HepG2 (cell line): ENCODE results near the gene MADCAM1. TPM values are rescaled to one million over a fixed set of nuclear protein-coding genes. Genes with fewer than 3 reads are reported as not detected.

Experiments
- ATAC-seq: fragments of 200-7000 bp; cut with Tn5 transposase; 3 replicates; pipeline ENCODE4 v1.9.1; 2020; ENCODE audit warnings: mild to moderate bottlenecking, moderate library complexity
- BruUV-seq: library from RNA; stranded (reverse); fragments of 400-500 nt; replicated peaks from 2 replicates; lab custom pipeline; 2021; lab: Mats Ljungman, UMichigan
- CTCF ChIA-PET: fragments of 300-600 bp; formaldehyde crosslinking; extraction: SDS; loops from one replicate; lab custom pipeline; 2021; ENCODE audit warnings: low total read pairs, inconsistent platforms, low intra/inter-chr PET ratio; lab: Yijun Ruan, JAX
- POLR2A ChIA-PET: fragments of 350-600 bp; sonication (Branson Sonifier 250); formaldehyde crosslinking; loops from one replicate; lab custom pipeline; 2020; ENCODE audit warnings: antibody characterized with exemption, inconsistent platforms; lab: Yijun Ruan, JAX
- DNase-seq: peaks from one replicate; pipeline ENCODE4 v3.0.0-alpha.2; 2015; ENCODE audit warnings: low spot score
- FAIRE-seq: peaks from 3 replicates; lab custom pipeline; 2011; peaks lifted over from hg19 to GRCh38; lab: Jason Lieb, UNC
- H2AFZ ChIP-seq: one replicate; pipeline ENCODE4 v1.6.1; 2011; ENCODE audit warnings: low read length, inconsistent platforms
- H3K27ac ChIP-seq: fragments of 300-600 bp; 3 replicates; pipeline ENCODE4 v1.8.0; 2011; ENCODE audit warnings: mixed run types, mild to moderate bottlenecking, mixed read lengths, low read length, inconsistent platforms; ENCODE audit not compliant: insufficient read depth; ENCODE audit errors: extremely low read length
- H3K27me3 ChIP-seq, 2 experiments: fragments of 200-600 bp in 1 of 2; 2 replicates in 1 of 2; 3 replicates in 1 of 2; pipeline versions ENCODE4 v1.6.0 to v1.8.0; 2011; ENCODE audit warnings: low read length in 2 of 2, mild to moderate bottlenecking in 2 of 2, moderate library complexity in 2 of 2, inconsistent platforms in 1 of 2; ENCODE audit not compliant: insufficient read depth in 2 of 2, control insufficient read depth in 1 of 2
- H3K36me3 ChIP-seq, 2 experiments: fragments of 200-600 bp in 1 of 2; replicated peaks in 1 of 2; 2 replicates in 1 of 2; 3 replicates in 1 of 2; pipeline versions ENCODE4 v1.5.1 to v1.8.0; 2011; ENCODE audit warnings: low read length in 2 of 2, inconsistent platforms in 1 of 2; ENCODE audit not compliant: insufficient read depth in 2 of 2, control insufficient read depth in 1 of 2
- H3K4me1 ChIP-seq: 2 replicates; pipeline ENCODE4 v1.5.1; 2012; ENCODE audit warnings: low read length, inconsistent platforms; ENCODE audit not compliant: insufficient read depth
- H3K4me2 ChIP-seq: 2 replicates; pipeline ENCODE4 v1.6.0; 2011; ENCODE audit warnings: low read depth, low read length, inconsistent platforms
- H3K4me3 ChIP-seq, 3 experiments: fragments of 200-600 bp in 1 of 3; sonication (generic), shearing (Covaris generic) in 1 of 3; replicated peaks in 1 of 3; 2 replicates each; pipeline ENCODE4 v1.5.1; 2011 to 2016; ENCODE audit warnings: low read length in 3 of 3, inconsistent platforms in 2 of 3, low read depth in 2 of 3, mild to moderate bottlenecking in 2 of 3, control low read depth in 1 of 3, mixed read lengths in 1 of 3; ENCODE audit not compliant: insufficient read depth in 1 of 3
- H3K79me2 ChIP-seq: one replicate; pipeline ENCODE4 v1.6.1; 2011; ENCODE audit warnings: low read length, inconsistent platforms; ENCODE audit not compliant: insufficient read depth
- H3K9ac ChIP-seq: 2 replicates; pipeline ENCODE4 v1.6.0; 2011; ENCODE audit warnings: mild to moderate bottlenecking, low read depth, low read length, inconsistent platforms; ENCODE audit not compliant: insufficient read depth
- H3K9me3 ChIP-seq: 2 replicates; pipeline ENCODE4 v1.5.1; 2012; ENCODE audit warnings: mild to moderate bottlenecking, low read length
- H4K20me1 ChIP-seq: 2 replicates; pipeline ENCODE4 v1.6.0; 2011; ENCODE audit warnings: inconsistent platforms, mild to moderate bottlenecking, low read length, moderate library complexity; ENCODE audit not compliant: insufficient read depth
- AKNA ChIP-seq: sonication (generic); formaldehyde crosslinking; IDR thresholded peaks from 2 replicates; pipeline ENCODE4 v1.4.0; 2020; ENCODE audit warnings: missing genetic modification reagents, borderline replicate concordance
- CBX5 ChIP-seq: sonication (generic); formaldehyde crosslinking; IDR thresholded peaks from 2 replicates; pipeline ENCODE4 v1.4.0; 2020; ENCODE audit warnings: missing genetic modification reagents, borderline replicate concordance
- HNRNPK ChIP-seq: fragments of 200-400 bp; formaldehyde crosslinking; IDR thresholded peaks from 2 replicates; pipeline ENCODE4 v1.6.1; 2018; ENCODE audit warnings: low read length, low read depth, moderate library complexity, mild to moderate bottlenecking; ENCODE audit not compliant: poor library complexity, severe bottlenecking
- HOXA3 ChIP-seq: sonication (generic); formaldehyde crosslinking; IDR thresholded peaks from 2 replicates; pipeline ENCODE4 v1.5.0; 2020; ENCODE audit warnings: missing genetic modification reagents
- KAT2B ChIP-seq: fragments of 150-350 bp; IDR thresholded peaks from 2 replicates; pipeline ENCODE4 v1.6.1; 2014; ENCODE audit warnings: low read depth, low read length, borderline replicate concordance
- NFATC3 ChIP-seq: sonication (generic); formaldehyde crosslinking; IDR thresholded peaks from 2 replicates; pipeline ENCODE4 v1.5.1; 2020; ENCODE audit warnings: mild to moderate bottlenecking, missing genetic modification reagents
- NR0B2 ChIP-seq: sonication (generic); formaldehyde crosslinking; IDR thresholded peaks from 2 replicates; pipeline ENCODE4 v1.4.0; 2020; ENCODE audit warnings: mild to moderate bottlenecking, missing genetic modification reagents
- NR3C1 ChIP-seq: sonication (generic); formaldehyde crosslinking; IDR thresholded peaks from 2 replicates; pipeline ENCODE4 v1.4.0; 2020; ENCODE audit warnings: missing genetic modification reagents
- RAD21 ChIP-seq: fragments of 450-650 bp; formaldehyde crosslinking; IDR thresholded peaks from 2 replicates; pipeline ENCODE4 v1.5.0; 2020; ENCODE audit warnings: mild to moderate bottlenecking
- ZHX1 ChIP-seq: sonication (generic); formaldehyde crosslinking; IDR thresholded peaks from 2 replicates; pipeline ENCODE4 v1.8.1; 2022; ENCODE audit warnings: low read depth, mild to moderate bottlenecking, missing genetic modification reagents
- ZNF605 ChIP-seq: sonication (generic); formaldehyde crosslinking; IDR thresholded peaks from 2 replicates; pipeline ENCODE4 v1.8.0; 2022; ENCODE audit warnings: mild to moderate bottlenecking, missing genetic modification reagents
- ZNF709 ChIP-seq: sonication (generic); formaldehyde crosslinking; IDR thresholded peaks from 2 replicates; pipeline ENCODE4 v1.5.0; 2020; ENCODE audit warnings: mild to moderate bottlenecking, missing genetic modification reagents
- WGBS: methylation state at CpG from one replicate; pipeline ENCODE4 v1.1.6; 2017; ENCODE audit warnings: low lambda C conversion rate; 5-methylcytosine and 5-hydroxymethylcytosine counted together
- in situ Hi-C: cut with HindIII; loops from 2 replicates; pipeline ENCODE4 v1.10.0; 2017; ENCODE audit warnings: low pct_unique_long_range_greater_than_20kb; ENCODE audit not compliant: extremely low pct_ligation_motif_present
- intact Hi-C: fragments of 100-400 bp; cut with micrococcal nuclease; formaldehyde crosslinking; loops from one replicate; pipeline ENCODE4 v1.10.0; 2022; ENCODE audit not compliant: unreplicated experiment
- polyA plus RNA-seq, 8 experiments: library from polyadenylated mRNA; depleted of rRNA in 3 of 8; stranded (reverse) in 7 of 8; unstranded in 1 of 8; fragments of >200 nt; fragmentation: Illumina TruSeq in 4 of 8; extraction: Trizol in 4 of 8; gene quantifications; 2 replicates each; pipeline versions ENCODE4 v1.2.1 to v1.2.3, GENCODE V29; 2011 to 2016; ENCODE audit warnings: low read depth in 4 of 8, missing spikeins in 1 of 8, mixed read lengths in 1 of 8; ENCODE audit not compliant: insufficient read depth in 1 of 8
- total RNA-seq, 5 experiments: library from RNA; depleted of rRNA; stranded (reverse); fragments of >200 nt; fragmentation: Illumina TruSeq; extraction: Trizol; gene quantifications; 2 replicates each; pipeline ENCODE4 v1.2.3, GENCODE V29; 2016; ENCODE audit warnings: low read depth in 1 of 5

Gene MADCAM1
- total and polyA plus RNA-seq, 2 of the 13 experiments (the other 11 are each of a cell fraction or from before 2014, with no cell fraction given), result 0.29 to 0.33 TPM

GRCh38 chr19:518598-519231 lies 22.4 kb downstream of the MADCAM1 start:
- H3K9ac ChIP-seq, result no peak overlapping the region
- H4K20me1 ChIP-seq, result no peaks in the 10 kb centered on the region
- TF ChIP-seq NR3C1 (CRISPR knock-in tag), result no peak
- peak; percentile 43; the same call in 1 of the 2 replicates for TF ChIP-seq ZHX1 (CRISPR knock-in tag)
- TF ChIP-seq RAD21, result 0 out of 2 replicates have a peak, but pooled peaks have one; percentile 10
- no peak for TF ChIP-seq NFATC3
- TF ChIP-seq HOXA3 (CRISPR knock-in tag), result 0 out of 2 replicates have a peak, but pooled peaks have one; percentile 29
- TF ChIP-seq AKNA (CRISPR knock-in tag), result no peak
- no peak for TF ChIP-seq KAT2B
- no peak for TF ChIP-seq ZNF709
- TF ChIP-seq HNRNPK, result peak; percentile 57
- TF ChIP-seq ZNF605 (CRISPR knock-in tag), result no peak
- no peak for TF ChIP-seq CBX5 (CRISPR knock-in tag)
- TF ChIP-seq NR0B2 (CRISPR knock-in tag), result no peak
- H3K9me3 ChIP-seq, result no peaks in the 10 kb centered on the region
- CTCF ChIA-PET, result no interaction called here
- peaks cover 29% of the 10 kb centered on the region for H3K4me1 ChIP-seq
- H3K27ac ChIP-seq, result no peak overlapping the region
- ATAC-seq, result no peak; the same call in 2 of the 3 replicates
- in situ Hi-C loops, result no loop called here
- BruUV-seq, result no TSS peak
- H3K27me3 ChIP-seq, result no peaks in the 10 kb centered on the region
- POLR2A ChIA-PET, result interaction anchor here (0.6 to 1.8 kb wide), 4 partner anchors 12 to 155 kb away, joined by 3 to 8 read pairs (median 6); no protein-coding TSS in a partner anchor
- no peak for DNase-seq
- intact Hi-C loops, result no loop called here
- no peak overlapping the region for H2AFZ ChIP-seq
- H3K4me3 ChIP-seq, result no peak overlapping the region
- no peaks in the 10 kb centered on the region for H3K79me2 ChIP-seq
- no peak overlapping the region for H3K4me2 ChIP-seq
- no peak for FAIRE-seq
- 89% methylated on average over 30 of the region's 58 CpGs for WGBS
- no peaks in the 10 kb centered on the region for H3K36me3 ChIP-seq
